Sigmoid colon (tissue), 7 donors: ENCODE measurements around the gene CFB. TPM values are rescaled to one million over a fixed set of nuclear protein-coding genes. Genes with fewer than 3 reads are reported as not detected.

ENCODE experiments used
- DNase-seq: peaks from one replicate; pipeline ENCODE4 v3.0.0-alpha.2; 2019
- H3K27ac ChIP-seq, 4 donors: fragments of 200-600 bp; sonication (generic); one replicate each; pipeline ENCODE4 v1.5.1; 2016 to 2019; ENCODE audit warnings: mild to moderate bottlenecking in 1 of 4
- H3K27me3 ChIP-seq, 3 donors: fragments of 200-600 bp; sonication (generic); one replicate each; pipeline ENCODE4 v1.5.1; 2019; ENCODE audit warnings: mild to moderate bottlenecking in 1 of 3
- H3K36me3 ChIP-seq, 4 donors: fragments of 200-600 bp; sonication (generic); one replicate each; pipeline ENCODE4 v1.5.1; 2016 to 2019
- H3K4me1 ChIP-seq, 4 donors: fragments of 200-600 bp; sonication (generic); one replicate each; pipeline ENCODE4 v1.5.1; 2017 to 2019
- H3K4me3 ChIP-seq, 4 donors: fragments of 200-600 bp; sonication (generic); one replicate each; pipeline ENCODE4 v1.5.1; 2017 to 2019; ENCODE audit warnings: mild to moderate bottlenecking in 2 of 4, moderate library complexity in 1 of 4
- H3K9me3 ChIP-seq, 4 donors: fragments of 200-600 bp in 3 of 4; sonication (generic) in 3 of 4; one replicate each; pipeline versions ENCODE4 v1.5.1 to v1.6.1; 2013 to 2019
- CTCF ChIP-seq, 4 experiments: fragments of 450-650 bp in 3 of 4; fragments of 200-600 bp in 1 of 4; IDR thresholded peaks; one replicate each; pipeline ENCODE4 v1.5.1; 2016 to 2019; ENCODE audit warnings: antibody characterized with exemption in 4 of 4, mild to moderate bottlenecking in 3 of 4, moderate library complexity in 2 of 4
- EP300 ChIP-seq, 4 donors: sonication (generic); formaldehyde crosslinking; IDR thresholded peaks; one replicate each; pipeline ENCODE4 v1.6.1; 2017; ENCODE audit warnings: antibody characterized with exemption in 4 of 4
- POLR2A ChIP-seq, 2 donors: fragments of 450-650 bp; IDR thresholded peaks; one replicate each; pipeline ENCODE4 v1.6.1; 2016; ENCODE audit warnings: antibody characterized with exemption in 2 of 2, mild to moderate bottlenecking in 2 of 2, moderate library complexity in 2 of 2
- POLR2AphosphoS5 ChIP-seq, 4 donors: sonication (generic); formaldehyde crosslinking; IDR thresholded peaks; one replicate each; pipeline ENCODE4 v1.6.1; 2017; ENCODE audit warnings: antibody characterized with exemption in 4 of 4
- WGBS, 2 donors: extraction: QIAGEN DNeasy Blood & Tissue Kit; methylation state at CpG; one replicate each; pipeline ENCODE4 v1.1.7; 2013; 5-methylcytosine and 5-hydroxymethylcytosine counted together
- intact Hi-C: fragments of 100-400 bp; cut with DNase I; formaldehyde crosslinking; loops from one replicate; pipeline ENCODE4 v1.15.1; 2023
- polyA plus RNA-seq, 3 donors: library from polyadenylated mRNA; stranded (reverse); fragments of 200-250 nt; gene quantifications; one replicate each; pipeline ENCODE4 v1.2.3, GENCODE V29; 2013
- total RNA-seq, 4 donors: library from RNA; depleted of rRNA; stranded (reverse); fragments of >200 nt; gene quantifications; one replicate each; pipeline ENCODE4 v1.1.0, GENCODE V29; 2016
- donor health status: healthy with polysubstance abuse.
- donor health status: Bipolar disorder and iron deficiency.
- donor health status: healthy.

CFB gene
- total and polyA plus RNA-seq, 7 donors: 3.6 to 118 (median 23.9) TPM

GRCh38 chr6:31965700-31966099 lies 19.8 kb downstream of the CFB start:
- Histone ChIP-seq H3K9me3 (no peaks in the 10 kb centered on the region), H3K27me3 (no peaks in the 10 kb centered on the region), H3K27ac (no peak overlapping the region), H3K4me3 (no peak overlapping the region), H3K36me3 (peaks cover 26 to 100% (median 75%) of the 10 kb centered on the region in 4 donors), H3K4me1 (peaks cover 0 to 9% (median 7%) of the 10 kb centered on the region in 4 donors)
- no peak for DNase-seq
- WGBS, 2 donors: 91 to 94% methylated on average over 13 of the region's 13 CpGs
- intact Hi-C loops: no loop called here
- TF ChIP-seq POLR2A (IDR thresholded peaks at IDR 0.05): no peak
- TF ChIP-seq CTCF (IDR thresholded peaks at IDR 0.05): no peak
- TF ChIP-seq POLR2AphosphoS5 (IDR thresholded peaks at IDR 0.05): no peak
- TF ChIP-seq EP300 (IDR thresholded peaks at IDR 0.05): no peak

- no peaks in the 10 kb centered on the region for H3K27me3 ChIP-seq
- H3K4me1 ChIP-seq: peaks cover 0 to 17% (median 15%) of the 10 kb centered on the region in 4 donors
- WGBS, 2 donors: 94 to 97% methylated on average over 7 of the region's 7 CpGs
- no peak overlapping the region for H3K4me3 ChIP-seq
- DNase-seq: no peak
- H3K9me3 ChIP-seq: no peaks in the 10 kb centered on the region
- intact Hi-C loops: no loop called here
- no peak overlapping the region for H3K27ac ChIP-seq
- TF ChIP-seq EP300 (IDR thresholded peaks at IDR 0.05) (no peak), POLR2AphosphoS5 (IDR thresholded peaks at IDR 0.05) (no peak), CTCF (IDR thresholded peaks at IDR 0.05) (no peak), POLR2A (IDR thresholded peaks at IDR 0.05) (no peak)
- peaks cover 18 to 94% (median 69%) of the 10 kb centered on the region in 4 donors for H3K36me3 ChIP-seq
Measured at GRCh38 chr6:31966506-31966905, 20.6 kb downstream of the CFB start.

GRCh38 chr6:31966997-31967925 lies 21.4 kb downstream of the CFB start:
- Histone ChIP-seq H3K27ac (no peak overlapping the region), H3K27me3 (no peaks in the 10 kb centered on the region), H3K4me3 (no peak overlapping the region), H3K9me3 (no peaks in the 10 kb centered on the region), H3K36me3 (peaks cover 11 to 86% (median 62%) of the 10 kb centered on the region in 4 donors), H3K4me1 (peaks cover 0 to 19% (median 17%) of the 10 kb centered on the region in 4 donors)
- DNase-seq: no peak
- 80 to 89% methylated on average over 10 of the region's 10 CpGs for WGBS, 2 donors
- no peak for TF ChIP-seq POLR2AphosphoS5 (IDR thresholded peaks at IDR 0.05)
- TF ChIP-seq POLR2A (IDR thresholded peaks at IDR 0.05): no peak
- TF ChIP-seq CTCF (IDR thresholded peaks at IDR 0.05): no peak
- no peak for TF ChIP-seq EP300 (IDR thresholded peaks at IDR 0.05)
- intact Hi-C loops: no loop called here

- DNase-seq: no peak
- WGBS, 2 donors: 86 to 91% methylated on average over 3 of the region's 3 CpGs
- TF ChIP-seq CTCF (IDR thresholded peaks at IDR 0.05): no peak
- TF ChIP-seq POLR2A (IDR thresholded peaks at IDR 0.05): no peak
- no peak for TF ChIP-seq POLR2AphosphoS5 (IDR thresholded peaks at IDR 0.05)
- no peak for TF ChIP-seq EP300 (IDR thresholded peaks at IDR 0.05)
- intact Hi-C loops: no loop called here
- Histone ChIP-seq H3K36me3 (peaks cover 5 to 79% (median 55%) of the 10 kb centered on the region in 4 donors), H3K9me3 (no peaks in the 10 kb centered on the region), H3K27me3 (no peaks in the 10 kb centered on the region), H3K4me3 (no peak overlapping the region), H3K27ac (no peak overlapping the region), H3K4me1 (peaks cover 0 to 23% (median 21%) of the 10 kb centered on the region in 4 donors)
Measured at GRCh38 chr6:31967926-31968320, 22.0 kb downstream of the CFB start.
